ENCODE measurements around the gene ADNP.
A peak's percentile ranks its signal among the peaks of the same experiment; 100 is the strongest.

The ADNP gene

GRCh38 chr20:50848846-50849673, 82.2 kb downstream of the ADNP start:
- DNase-seq (ENCODE audit: low read depth), result no peak

GRCh38 chr20:50848341-50848808, 82.9 kb downstream of the ADNP start:
- no peak for DNase-seq (ENCODE audit: low read depth)

- no peak for DNase-seq (ENCODE audit: low read depth)
Observed at GRCh38 chr20:50845566-50846215, 85.5 kb downstream of the ADNP start.

- DNase-seq (ENCODE audit: low read depth), result peak; percentile 47
Observed at GRCh38 chr20:50844430-50845100, 86.7 kb downstream of the ADNP start.

GRCh38 chr20:50843331-50844276, 87.6 kb downstream of the ADNP start:
- DNase-seq (ENCODE audit: low read depth), result no peak

GRCh38 chr20:50842821-50843220, 88.4 kb downstream of the ADNP start:
- no peak for DNase-seq (ENCODE audit: low read depth)
